ENCODE data around the gene APPBP2.

The APPBP2 gene

GRCh38 chr17:60416368-60416925 is 109.6 kb downstream of the APPBP2 start:
- no peaks in the 10 kb centered on the region for H3K79me2 ChIP-seq (ENCODE audit: control insufficient read depth, low read length)

GRCh38 chr17:60415146-60415545 is 110.9 kb downstream of the APPBP2 start:
- Histone ChIP-seq H4K20me1 (ENCODE audit: control insufficient read depth, insufficient read depth, low read depth, low read length) (no peaks in the 10 kb centered on the region), H3K36me3 (ENCODE audit: control insufficient read depth, low read length) (no peaks in the 10 kb centered on the region), H3K27ac (ENCODE audit: low read depth, low read length) (no peak overlapping the region), H3F3A (ENCODE audit: control insufficient read depth, insufficient read depth) (no peaks in the 10 kb centered on the region), H3K9me3 (ENCODE audit: control insufficient read depth, insufficient read depth, low read length) (no peaks in the 10 kb centered on the region), H3K4me3 (ENCODE audit: low read length) (no peak overlapping the region), H3K79me2 (ENCODE audit: control insufficient read depth, low read length) (no peaks in the 10 kb centered on the region), H3K4me1 (ENCODE audit: control insufficient read depth, low read length) (no peaks in the 10 kb centered on the region), H3K9me2 (replicated peaks; ENCODE audit: control insufficient read depth, low read length) (no peaks in the 10 kb centered on the region), H3K4me2 (ENCODE audit: low read length) (no peak overlapping the region), H3K27me3 (ENCODE audit: control insufficient read depth, low read length) (no peaks in the 10 kb centered on the region)
- no peak for TF ChIP-seq EZH2phosphoT487 (IDR thresholded peaks at IDR 0.05; ENCODE audit: borderline replicate concordance, low read length)
- TF ChIP-seq CTCF (IDR thresholded peaks at IDR 0.05; ENCODE audit: low read depth, low read length, poor library complexity, severe bottlenecking) = no peak

More at GRCh38 chr17:60416368-60416925, 109.6 kb downstream of the APPBP2 start:
- H3K4me1 ChIP-seq (ENCODE audit: control insufficient read depth, low read length) = peaks cover 3% of the 10 kb centered on the region
- no peak overlapping the region for H3K27ac ChIP-seq (ENCODE audit: low read depth, low read length)
- H3K4me3 ChIP-seq (ENCODE audit: low read length) = no peak overlapping the region
- H3K36me3 ChIP-seq (ENCODE audit: control insufficient read depth, low read length) = no peaks in the 10 kb centered on the region
- H3F3A ChIP-seq (ENCODE audit: control insufficient read depth, insufficient read depth) = no peaks in the 10 kb centered on the region
- no peak overlapping the region for H3K4me2 ChIP-seq (ENCODE audit: low read length)
- TF ChIP-seq EZH2phosphoT487 (IDR thresholded peaks at IDR 0.05; ENCODE audit: borderline replicate concordance, low read length) = no peak
- no peak for TF ChIP-seq CTCF (IDR thresholded peaks at IDR 0.05; ENCODE audit: low read depth, low read length, poor library complexity, severe bottlenecking)
- H4K20me1 ChIP-seq (ENCODE audit: control insufficient read depth, insufficient read depth, low read depth, low read length) = no peaks in the 10 kb centered on the region
- no peaks in the 10 kb centered on the region for H3K9me3 ChIP-seq (ENCODE audit: control insufficient read depth, insufficient read depth, low read length)
- no peaks in the 10 kb centered on the region for H3K27me3 ChIP-seq (ENCODE audit: control insufficient read depth, low read length)
- no peaks in the 10 kb centered on the region for H3K9me2 ChIP-seq (replicated peaks; ENCODE audit: control insufficient read depth, low read length)

GRCh38 chr17:60412701-60413100 is 113.3 kb downstream of the APPBP2 start:
- TF ChIP-seq EZH2phosphoT487 (IDR thresholded peaks at IDR 0.05; ENCODE audit: borderline replicate concordance, low read length) (no peak), CTCF (IDR thresholded peaks at IDR 0.05; ENCODE audit: low read depth, low read length, poor library complexity, severe bottlenecking) (no peak)

More at GRCh38 chr17:60412701-60413100, 113.3 kb downstream of the APPBP2 start:
- Histone ChIP-seq H3K27ac (ENCODE audit: low read depth, low read length) (no peak overlapping the region), H3K9me3 (ENCODE audit: control insufficient read depth, insufficient read depth, low read length) (no peaks in the 10 kb centered on the region), H4K20me1 (ENCODE audit: control insufficient read depth, insufficient read depth, low read depth, low read length) (no peaks in the 10 kb centered on the region), H3K9me2 (replicated peaks; ENCODE audit: control insufficient read depth, low read length) (no peaks in the 10 kb centered on the region), H3F3A (ENCODE audit: control insufficient read depth, insufficient read depth) (no peaks in the 10 kb centered on the region), H3K4me1 (ENCODE audit: control insufficient read depth, low read length) (no peaks in the 10 kb centered on the region), H3K79me2 (ENCODE audit: control insufficient read depth, low read length) (no peaks in the 10 kb centered on the region), H3K27me3 (ENCODE audit: control insufficient read depth, low read length) (no peaks in the 10 kb centered on the region), H3K4me2 (ENCODE audit: low read length) (no peak overlapping the region), H3K36me3 (ENCODE audit: control insufficient read depth, low read length) (no peaks in the 10 kb centered on the region), H3K4me3 (ENCODE audit: low read length) (no peak overlapping the region)
